PC-3 (cell line): Measurements from ENCODE around the gene NRSN2. TPM values are rescaled to one million over a fixed set of nuclear protein-coding genes. Genes with fewer than 3 reads are reported as not detected.

Experiments
- ATAC-seq: fragments of 200-7000 bp; cut with Tn5 transposase; 2 replicates; pipeline ENCODE4 v1.9.1; 2020; ENCODE audit warnings: mild to moderate bottlenecking, moderate library complexity
- BruUV-seq: library from RNA; stranded (reverse); fragments of 400-500 nt; replicated peaks from 2 replicates; lab custom pipeline; 2021; lab: Mats Ljungman, UMichigan
- CTCF ChIA-PET: fragments of 300-600 bp; sonication (Branson Sonifier 250); formaldehyde crosslinking; loops from one replicate; lab custom pipeline; 2022; ENCODE audit warnings: antibody characterized with exemption; lab: Charles Lee
- POLR2A ChIA-PET: fragments of 300-600 bp; sonication (Branson Sonifier 250); formaldehyde crosslinking; loops from one replicate; lab custom pipeline; 2022; ENCODE audit warnings: antibody characterized with exemption; ENCODE audit not compliant: unreplicated experiment; lab: Charles Lee
- DNase-seq: peaks from one replicate; pipeline ENCODE4 v3.0.0-alpha.2; 2015
- H2AFZ ChIP-seq: fragments of 300-600 bp; sonication (generic); 2 replicates; pipeline ENCODE4 v1.6.0; 2016; ENCODE audit warnings: antibody characterized with exemption, low read length
- H3F3A ChIP-seq: fragments of 300-600 bp; sonication (generic); one replicate; pipeline ENCODE4 v1.6.0; 2017; ENCODE audit warnings: antibody characterized with exemption, low read length, control low read depth, mild to moderate bottlenecking; ENCODE audit not compliant: unreplicated experiment
- H3K27ac ChIP-seq: fragments of 300-600 bp; sonication (generic); 2 replicates; pipeline ENCODE4 v1.5.1; 2016; ENCODE audit warnings: mild to moderate bottlenecking, low read length
- H3K27me3 ChIP-seq: fragments of 300-600 bp; sonication (generic); 2 replicates; pipeline ENCODE4 v1.6.1; 2016; ENCODE audit warnings: low read length, mixed read lengths
- H3K36me3 ChIP-seq: fragments of 300-600 bp; sonication (generic); 2 replicates; pipeline ENCODE4 v1.6.1; 2016; ENCODE audit warnings: low read depth, mixed run types, low read length, mixed read lengths
- H3K4me1 ChIP-seq: fragments of 300-600 bp; sonication (generic); 2 replicates; pipeline ENCODE4 v1.5.1; 2016; ENCODE audit warnings: low read length; ENCODE audit not compliant: insufficient read depth
- H3K4me2 ChIP-seq: fragments of 300-600 bp; sonication (generic); 2 replicates; pipeline ENCODE4 v1.6.0; 2016; ENCODE audit warnings: low read length
- H3K4me3 ChIP-seq: fragments of 300-600 bp; sonication (generic); 2 replicates; pipeline ENCODE4 v1.5.1; 2016; ENCODE audit warnings: mild to moderate bottlenecking, low read length, mixed read lengths
- H3K79me2 ChIP-seq: fragments of 300-600 bp; sonication (generic); 2 replicates; pipeline ENCODE4 v1.6.1; 2017; ENCODE audit warnings: low read length, mixed read lengths
- H3K9ac ChIP-seq: fragments of 300-600 bp; sonication (generic); 2 replicates; pipeline ENCODE4 v1.6.0; 2016; ENCODE audit warnings: mild to moderate bottlenecking, low read length
- H3K9me2 ChIP-seq: fragments of 300-600 bp; sonication (generic); replicated peaks from 2 replicates; pipeline ENCODE4 v1.6.1; 2016; ENCODE audit warnings: mixed run types, low read length, mixed read lengths
- H3K9me3 ChIP-seq: fragments of 300-600 bp; sonication (generic); 2 replicates; pipeline ENCODE4 v1.6.1; 2016; ENCODE audit warnings: low read length, mixed read lengths
- H4K20me1 ChIP-seq: fragments of 300-600 bp; sonication (generic); 2 replicates; pipeline ENCODE4 v1.6.1; 2016; ENCODE audit warnings: low read length, mixed read lengths
- EZH2 ChIP-seq: fragments of 300-600 bp; sonication (generic); IDR thresholded peaks from one replicate; pipeline ENCODE4 v1.6.1; 2017; ENCODE audit warnings: antibody characterized with exemption, mild to moderate bottlenecking, low read length; ENCODE audit not compliant: unreplicated experiment
- EZH2phosphoT487 ChIP-seq: fragments of 300-600 bp; sonication (generic); IDR thresholded peaks from 2 replicates; pipeline ENCODE4 v1.6.1; 2018; ENCODE audit warnings: mild to moderate bottlenecking, antibody characterized with exemption, low read length, borderline replicate concordance
- intact Hi-C: fragments of 100-400 bp; cut with micrococcal nuclease; formaldehyde crosslinking; loops from 2 replicates; pipeline ENCODE4 v1.9.0; 2023
- total RNA-seq: library from RNA; depleted of rRNA; stranded (reverse); fragments of >200 nt; gene quantifications from 2 replicates; pipeline ENCODE4 v1.2.3, GENCODE V29; 2014
- TF ChIP-seq, protein P1 (sequence below): fragments of 300-600 bp; sonication (generic); conservative IDR thresholded peaks from 2 replicates; pipeline ENCODE4 v1.5.1; 2017; ENCODE audit warnings: antibody characterized with exemption, low read depth, mild to moderate bottlenecking, low read length

The NRSN2 gene
- total RNA-seq, 1 experiment from 2014 or later, result 50.7 TPM

DNA sequence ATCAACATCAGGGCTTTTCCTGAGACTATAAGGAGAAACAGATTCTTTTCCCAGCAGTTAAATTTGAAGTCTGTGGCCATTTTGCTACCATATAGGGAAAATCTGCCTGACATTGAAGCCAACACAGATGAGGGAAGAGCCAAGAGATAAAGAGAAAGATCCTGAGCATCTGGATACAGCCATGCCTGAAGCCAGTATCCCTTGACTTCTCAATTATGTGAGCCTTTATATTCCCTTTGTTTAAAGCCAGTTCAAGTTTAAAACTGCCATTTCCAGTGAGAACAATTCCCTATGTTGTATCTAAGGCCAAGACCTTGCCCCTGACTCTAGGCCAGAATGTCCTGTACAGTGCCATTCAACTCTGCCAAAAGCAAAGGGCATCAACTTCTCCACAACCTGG, 3.8 kb upstream of the NRSN2 start:
- DNase-seq (no peak), ATAC-seq (no peak)
- CTCF ChIA-PET, result no interaction called here
- H3K4me1 ChIP-seq, result peaks cover 4% of the 10 kb centered on the region
- H3F3A ChIP-seq, result no peaks in the 10 kb centered on the region
- H3K9me3 ChIP-seq, result peaks cover 8% of the 10 kb centered on the region
- peaks cover 11% of the 10 kb centered on the region; the same call in 1 of the 2 replicates for H3K79me2 ChIP-seq
- POLR2A ChIA-PET, result no interaction called here
- H3K4me3 ChIP-seq, result no peak overlapping the region
- BruUV-seq, result no TSS peak
- no peaks in the 10 kb centered on the region for H3K27me3 ChIP-seq
- no peaks in the 10 kb centered on the region for H3K9me2 ChIP-seq
- peaks cover 11% of the 10 kb centered on the region; the same call in 1 of the 2 replicates for H3K36me3 ChIP-seq
- TF ChIP-seq, protein P1, sequence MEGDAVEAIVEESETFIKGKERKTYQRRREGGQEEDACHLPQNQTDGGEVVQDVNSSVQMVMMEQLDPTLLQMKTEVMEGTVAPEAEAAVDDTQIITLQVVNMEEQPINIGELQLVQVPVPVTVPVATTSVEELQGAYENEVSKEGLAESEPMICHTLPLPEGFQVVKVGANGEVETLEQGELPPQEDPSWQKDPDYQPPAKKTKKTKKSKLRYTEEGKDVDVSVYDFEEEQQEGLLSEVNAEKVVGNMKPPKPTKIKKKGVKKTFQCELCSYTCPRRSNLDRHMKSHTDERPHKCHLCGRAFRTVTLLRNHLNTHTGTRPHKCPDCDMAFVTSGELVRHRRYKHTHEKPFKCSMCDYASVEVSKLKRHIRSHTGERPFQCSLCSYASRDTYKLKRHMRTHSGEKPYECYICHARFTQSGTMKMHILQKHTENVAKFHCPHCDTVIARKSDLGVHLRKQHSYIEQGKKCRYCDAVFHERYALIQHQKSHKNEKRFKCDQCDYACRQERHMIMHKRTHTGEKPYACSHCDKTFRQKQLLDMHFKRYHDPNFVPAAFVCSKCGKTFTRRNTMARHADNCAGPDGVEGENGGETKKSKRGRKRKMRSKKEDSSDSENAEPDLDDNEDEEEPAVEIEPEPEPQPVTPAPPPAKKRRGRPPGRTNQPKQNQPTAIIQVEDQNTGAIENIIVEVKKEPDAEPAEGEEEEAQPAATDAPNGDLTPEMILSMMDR, result no peak
- TF ChIP-seq EZH2phosphoT487 (no peak), EZH2 (no peak)
- H4K20me1 ChIP-seq, result no peaks in the 10 kb centered on the region
- H3K9ac ChIP-seq, result no peak overlapping the region
- H3K27ac ChIP-seq, result no peak overlapping the region
- intact Hi-C loops, result no loop called here
- no peak overlapping the region for H2AFZ ChIP-seq
- H3K4me2 ChIP-seq, result no peak overlapping the region

DNA sequence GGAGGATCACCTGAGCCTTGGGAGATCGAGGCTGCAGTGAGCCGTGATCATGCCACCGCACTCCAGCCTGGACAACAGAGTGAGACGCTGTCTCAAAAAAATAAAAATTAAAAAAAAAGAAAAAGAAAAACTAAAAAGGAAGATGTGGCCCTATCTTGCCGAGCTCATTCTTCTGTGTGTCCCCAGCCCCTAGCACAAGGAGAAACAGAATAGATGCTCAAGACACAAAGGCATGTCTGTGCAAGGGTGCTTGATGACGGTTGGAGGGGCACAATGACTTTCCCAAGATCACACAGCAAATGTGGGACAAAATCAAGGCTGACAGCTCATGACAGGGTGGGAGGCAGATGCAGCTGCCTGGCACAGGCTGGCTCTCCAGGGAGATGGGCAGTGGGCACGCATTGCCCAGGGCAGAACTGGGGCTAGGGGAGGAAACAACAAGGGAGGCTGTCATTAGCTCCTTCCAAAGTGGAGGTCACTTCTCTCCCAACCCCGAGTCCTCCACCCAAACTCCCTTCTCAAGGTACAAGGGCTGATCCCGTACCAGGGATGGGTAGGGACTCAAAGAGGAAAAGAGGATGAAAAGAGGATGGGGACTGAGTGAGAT, 775 bp upstream of the NRSN2 start:
- Histone ChIP-seq H3K9me3 (peaks cover 8% of the 10 kb centered on the region), H3K27me3 (no peaks in the 10 kb centered on the region), H3K36me3 (peaks cover 11% of the 10 kb centered on the region; the same call in 1 of the 2 replicates), H3K79me2 (peaks cover 11% of the 10 kb centered on the region; the same call in 1 of the 2 replicates), H3K4me2 (peak overlapping the region; percentile 92), H4K20me1 (no peaks in the 10 kb centered on the region), H3K4me3 (peak overlapping the region; percentile 79), H3K9ac (peak overlapping the region; percentile 72), H3K9me2 (no peaks in the 10 kb centered on the region), H3F3A (no peaks in the 10 kb centered on the region), H3K27ac (peak overlapping the region; percentile 81; the same call in 1 of the 2 replicates), H2AFZ (peak overlapping the region; percentile 91), H3K4me1 (peaks cover 12% of the 10 kb centered on the region)
- no peak for DNase-seq
- POLR2A ChIA-PET, result no interaction called here
- intact Hi-C loops, result no loop called here
- TF ChIP-seq EZH2phosphoT487, result no peak
- TF ChIP-seq, protein P1, result no peak
- TF ChIP-seq EZH2, result no peak
- ATAC-seq, result no peak
- no TSS peak for BruUV-seq
- CTCF ChIA-PET, result no interaction called here

DNA sequence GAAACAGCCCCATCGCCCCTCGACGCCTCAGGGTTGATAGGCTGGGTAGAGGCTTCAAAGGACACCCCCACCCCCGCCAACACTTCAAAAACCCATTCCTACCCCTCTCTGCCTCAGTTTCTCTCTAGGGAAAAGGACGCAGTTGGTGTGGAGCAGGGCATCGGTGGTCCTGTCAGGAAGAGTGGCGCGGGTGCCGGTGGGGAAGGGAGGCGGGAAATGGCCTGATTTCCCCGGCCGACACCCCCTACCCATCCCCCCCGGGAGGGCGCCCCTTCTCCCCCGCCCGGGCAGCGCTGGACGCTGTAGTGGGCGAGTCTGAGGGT, 367 bp downstream of the NRSN2 start:
- no peaks in the 10 kb centered on the region for H3K9me2 ChIP-seq

More for the DNA sequence above, 367 bp downstream of the NRSN2 start:
- Histone ChIP-seq H3K4me1 (peaks cover 12% of the 10 kb centered on the region), H3K36me3 (peaks cover 11% of the 10 kb centered on the region; the same call in 1 of the 2 replicates), H4K20me1 (no peaks in the 10 kb centered on the region), H3F3A (no peaks in the 10 kb centered on the region), H3K27ac (peak overlapping the region; percentile 81), H3K9ac (peak overlapping the region; percentile 72), H2AFZ (peak overlapping the region; percentile 91), H3K79me2 (peaks cover 11% of the 10 kb centered on the region; the same call in 1 of the 2 replicates), H3K27me3 (no peaks in the 10 kb centered on the region), H3K4me2 (peak overlapping the region; percentile 92), H3K9me3 (peaks cover 8% of the 10 kb centered on the region), H3K4me3 (peak overlapping the region; percentile 79)
- TF ChIP-seq, protein P1, result no peak
- TF ChIP-seq EZH2 (no peak), EZH2phosphoT487 (no peak)
- DNase-seq (no peak), ATAC-seq (no peak)
- POLR2A ChIA-PET, result interaction anchor here (0.5 to 1.0 kb wide), 4 partner anchors 23 to 857 kb away, joined by 4 to 5 read pairs (median 4); no protein-coding TSS in a partner anchor
- CTCF ChIA-PET, result interaction anchor here (0.8 to 1.0 kb wide), 2 partner anchors 25 to 84 kb away, joined by 3 read pairs; no protein-coding TSS in a partner anchor
- intact Hi-C loops, result no loop called here
- TSS peak; percentile 41 for BruUV-seq
